Activated T-cell treated with anti-CD3 and anti-CD28 coated beads for 4 hours (primary cell): ENCODE data around the gene ZNF367.

ENCODE experiments used
- DNase-seq: peaks from one replicate; pipeline ENCODE4 v3.0.0-alpha.2; 2020

Gene ZNF367

GRCh38 chr9:96436063-96436455, 17.9 kb upstream of the ZNF367 start:
- DNase-seq: no peak

- DNase-seq: no peak
Observed at GRCh38 chr9:96435345-96435744, 17.2 kb upstream of the ZNF367 start.

- DNase-seq: no peak
Observed at GRCh38 chr9:96430377-96430776, 12.2 kb upstream of the ZNF367 start.

DNA sequence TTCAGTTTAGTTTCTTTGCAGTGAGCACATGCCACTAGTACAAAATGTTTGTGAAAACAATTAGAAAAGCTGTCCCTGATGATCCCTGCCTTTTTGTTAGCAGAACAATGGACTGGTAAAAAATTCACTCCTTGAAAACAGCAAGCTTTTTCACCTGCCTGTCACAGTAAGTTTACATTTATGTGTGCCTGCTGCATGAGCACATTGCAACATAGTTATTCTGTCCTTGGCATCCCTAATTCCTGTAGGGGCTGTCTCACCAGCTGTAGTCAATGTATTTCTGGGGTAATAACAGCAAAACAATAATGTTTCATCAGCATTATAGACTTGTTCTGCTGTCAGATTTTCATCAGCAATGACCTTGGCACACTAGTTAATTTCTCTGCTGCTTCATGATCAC, 11.6 kb upstream of the ZNF367 start:
- DNase-seq: no peak

- DNase-seq: no peak
Observed at GRCh38 chr9:96425500-96426169, 7.5 kb upstream of the ZNF367 start.

DNA sequence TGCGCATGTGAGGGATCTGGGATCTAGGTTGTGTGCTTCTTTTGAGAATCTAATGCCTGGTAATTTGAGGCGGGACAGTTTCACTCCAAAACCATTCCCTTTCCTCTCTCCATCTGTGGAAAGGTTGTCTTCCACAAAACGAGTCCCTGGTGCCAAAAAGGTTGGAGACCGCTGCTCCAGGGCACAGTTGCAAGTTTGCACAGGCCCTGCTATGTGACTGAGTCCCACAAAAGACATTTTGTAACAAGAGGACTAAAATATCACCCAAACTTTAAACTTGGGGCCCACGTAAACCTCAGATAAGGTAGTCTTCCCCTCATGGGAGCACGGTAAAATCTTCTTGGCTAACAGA, 5.8 kb upstream of the ZNF367 start:
- DNase-seq: no peak

GRCh38 chr9:96423322-96423984, 5.3 kb upstream of the ZNF367 start:
- no peak for DNase-seq

- no peak for DNase-seq
Observed at GRCh38 chr9:96420468-96421219, 2.5 kb upstream of the ZNF367 start.

DNA sequence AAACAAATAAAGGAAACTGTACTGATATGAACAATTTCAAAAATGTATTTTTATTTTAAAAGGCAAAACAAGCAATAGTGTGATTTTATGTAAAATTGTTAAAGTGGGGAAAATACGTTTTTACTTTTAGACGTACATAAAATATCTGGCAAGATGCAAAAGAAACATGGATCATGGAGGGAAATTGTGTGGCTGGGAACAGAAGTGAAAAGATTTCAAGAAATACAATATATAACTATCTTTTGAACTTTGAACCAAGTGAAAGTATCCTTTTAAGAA, 1.5 kb upstream of the ZNF367 start:
- no peak for DNase-seq

DNA sequence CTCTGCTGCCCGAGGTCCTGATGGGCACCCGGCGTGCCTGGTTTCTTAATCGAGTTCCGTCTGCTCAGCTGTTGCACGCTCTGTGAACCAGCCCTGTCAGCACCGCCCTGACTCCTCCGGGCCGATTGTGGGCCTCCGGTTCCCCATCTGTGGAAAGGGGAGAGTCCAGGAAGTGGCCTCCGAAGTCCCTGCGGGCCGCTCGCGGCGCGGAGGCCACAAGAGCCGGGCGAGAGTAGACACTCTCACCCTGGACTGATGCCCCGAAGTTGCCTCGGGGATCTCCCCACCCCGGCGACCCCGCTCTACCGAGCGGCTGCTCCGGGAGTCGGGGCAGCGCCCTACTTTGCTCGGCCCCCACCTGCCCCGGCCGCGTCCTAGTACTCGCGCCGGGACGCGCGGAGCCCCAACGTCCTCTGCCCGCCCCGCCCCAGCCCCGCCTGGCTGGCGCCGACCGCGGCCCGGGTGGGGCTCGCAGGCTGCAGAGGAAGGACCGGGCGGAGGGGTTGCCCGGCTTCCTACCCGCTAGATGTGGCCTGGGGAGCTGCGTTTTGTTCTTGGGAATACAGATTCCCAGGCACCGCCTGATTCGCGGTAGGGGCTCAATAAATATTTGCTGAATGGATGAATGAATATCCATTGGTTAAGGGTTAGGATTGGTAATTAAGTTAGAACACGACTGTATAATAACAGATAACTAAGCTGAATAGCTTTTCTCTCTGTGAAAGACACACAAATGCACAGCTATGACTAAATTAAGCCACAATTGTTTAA, 935 bp upstream of the ZNF367 start:
- DNase-seq: peak; percentile 12

DNA sequence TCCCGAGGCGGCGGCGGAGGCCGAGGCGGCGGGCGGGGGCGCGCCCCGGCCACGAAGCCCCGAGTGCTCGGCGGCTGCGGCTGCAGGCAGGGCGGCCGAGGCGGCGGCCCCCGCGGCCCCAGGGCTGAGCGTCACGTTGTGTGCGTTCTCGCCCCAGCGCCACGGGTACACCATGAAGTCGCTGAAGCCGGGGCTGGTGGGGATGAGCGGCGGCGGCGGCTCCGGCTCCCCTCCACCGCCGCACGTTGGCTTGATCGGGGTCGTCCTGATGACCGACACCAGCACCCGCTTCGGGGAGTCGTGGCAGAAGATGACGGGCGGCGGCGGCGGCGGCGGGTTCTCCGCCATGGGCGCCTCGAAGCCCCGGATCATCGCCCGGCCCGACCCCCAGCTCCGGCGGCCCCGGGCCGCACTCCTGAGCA, 498 bp downstream of the ZNF367 start:
- DNase-seq: peak; percentile 15

- peak; percentile 93 for DNase-seq
Observed at GRCh38 chr9:96417051-96417586, 1.1 kb downstream of the ZNF367 start.

DNA sequence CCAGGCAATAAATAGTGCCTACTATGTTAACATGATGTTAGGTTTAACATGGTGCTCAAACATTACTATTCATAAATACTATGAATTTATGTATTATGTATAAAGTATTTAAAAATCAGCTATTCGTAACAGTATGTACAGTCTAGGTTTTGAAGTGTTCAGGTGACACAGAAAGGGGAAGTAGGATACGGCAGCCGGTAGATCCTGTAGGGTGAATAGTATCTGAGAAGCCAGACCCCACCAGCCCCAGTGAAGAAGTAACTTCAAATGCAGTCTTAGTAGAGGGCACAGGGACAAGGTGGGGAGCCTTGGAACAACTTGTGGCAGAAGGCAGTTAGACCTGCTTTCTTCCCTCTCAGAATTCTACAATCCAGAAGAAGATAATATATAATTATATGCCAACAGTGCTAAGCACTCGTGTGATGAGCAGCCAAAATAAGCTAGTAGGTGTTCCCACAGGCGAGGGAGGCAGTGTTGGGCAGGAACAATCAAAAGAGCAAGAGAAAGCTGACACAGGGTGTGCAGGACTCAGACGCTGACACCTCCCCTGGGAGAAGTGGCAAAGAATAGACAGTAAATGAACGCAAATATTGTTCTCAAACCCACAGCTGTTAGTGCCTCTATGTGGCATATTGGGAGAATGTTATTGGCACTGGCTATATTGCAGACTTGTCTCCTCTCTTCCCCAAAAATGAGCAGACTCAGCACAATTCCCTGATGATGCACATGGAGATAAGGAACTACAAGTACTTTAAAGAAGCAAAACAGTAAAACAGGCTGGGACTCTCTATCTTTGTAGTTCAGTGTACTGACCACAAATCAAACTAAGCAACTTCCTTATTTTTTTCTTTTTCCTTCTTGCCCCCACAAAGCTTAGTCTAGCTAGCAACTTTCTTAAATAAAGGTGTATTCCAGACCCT, 4.6 kb downstream of the ZNF367 start:
- no peak for DNase-seq

DNA sequence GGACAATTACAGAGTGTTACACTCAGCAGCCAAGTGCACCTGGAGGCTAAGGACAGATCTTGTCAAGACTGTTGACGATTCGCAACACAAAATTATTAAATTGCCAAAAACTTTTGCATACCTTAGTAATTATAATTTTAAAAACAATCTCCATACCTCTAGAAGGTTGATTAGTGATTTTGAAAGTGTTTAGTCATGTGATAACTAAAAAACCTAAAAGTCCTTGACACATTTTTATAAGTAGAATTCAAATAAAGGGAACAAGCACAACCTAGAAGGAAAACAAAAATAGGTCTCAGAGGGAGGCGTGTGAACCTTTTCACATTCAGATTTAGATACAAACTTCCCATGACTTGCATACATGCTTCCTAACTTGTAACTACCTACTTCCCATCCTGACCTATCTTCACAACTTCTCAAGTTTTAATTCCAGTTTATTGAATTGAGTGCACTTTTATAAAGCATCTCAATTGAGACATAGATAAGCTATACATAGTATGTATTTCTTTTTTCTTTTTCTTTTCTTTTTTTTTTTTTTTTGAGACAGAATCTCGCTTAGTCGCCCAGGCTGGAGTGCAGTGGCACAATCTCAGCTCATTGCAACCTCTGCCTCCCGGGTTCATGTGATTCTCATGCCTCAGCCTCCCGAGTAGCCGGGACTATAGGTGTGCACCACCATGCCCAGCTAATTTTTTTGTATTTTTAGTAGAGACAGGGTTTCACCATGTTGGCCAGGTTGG, 5.8 kb downstream of the ZNF367 start:
- no peak for DNase-seq

DNA sequence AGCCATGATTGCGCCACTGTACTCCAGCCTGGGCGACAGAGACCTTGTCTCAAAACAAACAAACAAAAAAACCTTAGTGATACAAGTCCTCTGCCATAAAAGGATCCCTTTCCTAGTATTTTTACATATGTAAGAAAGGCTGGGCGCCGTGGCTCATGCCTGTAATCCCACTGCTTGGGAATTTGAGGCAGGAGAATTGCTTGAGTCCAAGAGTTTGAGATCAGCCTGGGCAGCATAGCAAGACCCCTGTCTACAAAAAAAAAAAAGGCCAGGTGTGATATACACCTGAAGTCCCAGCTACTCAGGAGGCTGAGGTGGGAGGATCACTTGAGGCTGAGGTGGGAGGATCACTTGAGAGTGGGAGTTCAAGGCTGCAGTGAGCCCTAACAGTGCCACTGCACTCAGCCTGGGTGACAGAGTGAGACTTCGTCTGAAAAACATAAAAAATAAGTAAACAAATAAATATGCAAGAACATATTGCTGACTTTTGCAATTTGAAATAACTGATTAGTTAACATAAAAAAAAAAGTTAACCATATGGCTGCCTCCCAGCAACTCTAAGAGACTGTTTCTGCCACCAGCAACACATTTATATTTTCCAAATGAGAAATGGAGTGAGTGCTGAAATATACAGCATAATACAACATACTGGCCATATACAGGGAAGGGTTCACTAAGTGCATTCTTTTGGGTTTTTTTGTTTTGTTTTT, 6.9 kb downstream of the ZNF367 start:
- no peak for DNase-seq

DNA sequence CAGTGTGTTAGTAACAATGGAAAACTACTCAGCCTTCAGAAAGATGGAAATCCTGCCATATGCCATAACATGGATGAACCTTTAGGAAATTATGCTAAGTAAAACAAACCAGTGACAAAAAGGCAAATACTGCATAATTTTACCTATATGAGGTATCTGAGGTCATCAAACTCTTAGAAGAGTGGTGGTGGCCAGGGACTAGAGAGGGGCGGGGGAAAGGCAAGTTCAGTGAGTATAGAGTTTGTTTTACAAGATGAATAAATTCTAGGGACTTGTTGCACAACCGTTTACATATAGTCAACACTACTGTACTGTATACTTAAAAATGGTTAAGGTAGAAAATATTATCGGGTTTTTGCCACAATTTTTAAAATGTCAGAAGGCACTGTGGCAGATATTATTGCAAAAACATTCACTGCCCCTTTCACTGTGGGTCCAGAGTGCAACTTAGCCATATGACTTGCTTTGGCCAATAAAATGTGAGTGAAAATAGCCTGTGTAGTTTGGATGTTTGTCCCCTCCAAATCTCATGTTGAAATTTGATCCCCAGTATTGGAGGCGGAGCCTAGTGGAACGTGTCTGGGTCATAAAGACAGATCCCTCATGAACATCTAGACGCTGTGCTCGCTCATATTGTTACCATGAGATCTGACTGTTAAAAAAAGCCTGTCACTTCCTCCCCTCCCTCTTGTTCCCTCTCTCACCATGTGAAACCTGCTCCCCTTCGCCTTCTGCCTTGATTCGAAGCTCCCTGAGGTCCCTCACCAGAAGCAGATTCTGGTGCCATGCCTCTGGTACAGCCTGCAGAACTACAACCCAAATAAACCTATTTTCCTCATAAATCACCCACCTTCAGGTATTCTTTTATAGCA, 9.5 kb downstream of the ZNF367 start:
- DNase-seq: no peak

DNA sequence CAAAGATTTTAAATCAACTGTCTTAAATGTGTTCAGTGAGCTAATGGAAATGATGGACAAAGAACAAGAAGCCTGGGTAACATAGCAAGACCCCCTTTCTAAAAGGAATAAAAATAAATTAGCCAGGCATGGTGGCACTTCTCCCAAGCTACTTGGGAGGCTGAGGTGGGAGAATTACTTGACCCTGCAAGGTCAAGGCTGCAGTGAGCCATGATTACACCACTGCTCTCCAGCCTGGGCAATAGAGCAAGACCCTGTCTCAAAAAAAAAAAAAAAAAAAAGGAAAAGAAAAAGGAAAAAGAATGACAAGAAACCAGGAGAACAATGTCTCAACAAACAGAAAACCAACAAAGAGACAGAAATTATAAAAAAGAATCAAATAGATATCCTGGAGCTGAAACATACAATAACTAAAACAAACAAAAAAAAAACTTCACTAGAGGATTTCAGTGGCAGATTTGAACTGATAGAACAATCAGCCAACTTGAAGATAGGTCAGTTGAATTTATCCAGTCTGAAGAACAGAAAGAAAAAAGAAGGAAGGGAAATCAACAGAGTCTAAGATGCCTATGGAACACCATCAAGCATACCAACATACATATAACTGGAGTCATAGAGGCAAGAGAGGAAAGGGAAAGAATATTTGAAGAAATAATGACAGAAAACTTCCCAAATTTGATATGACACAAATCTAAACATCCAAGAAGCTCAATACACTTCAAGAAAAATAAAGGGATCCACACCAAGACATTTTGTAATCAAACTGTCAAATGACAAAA, 17.8 kb downstream of the ZNF367 start:
- no peak for DNase-seq

DNA sequence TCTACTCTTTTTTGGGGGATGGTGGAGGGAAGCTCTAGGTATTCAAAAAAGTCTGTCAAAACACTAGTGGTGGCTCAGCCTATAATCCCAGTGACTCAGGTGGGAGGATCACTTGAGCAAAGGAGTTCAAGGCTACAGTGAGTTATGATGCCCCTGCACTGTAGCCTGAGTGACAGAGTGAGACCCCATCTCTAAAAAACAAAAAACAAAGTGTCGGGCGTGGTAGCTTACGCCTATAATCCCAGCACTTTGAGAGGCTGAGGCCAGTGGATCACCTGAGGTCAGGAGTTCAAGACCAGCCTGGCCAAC, 18.9 kb downstream of the ZNF367 start:
- DNase-seq: no peak
